HG02571 (cell line): ENCODE data around the gene SUPT3H.

Experiments used
- ATAC-seq: cut with Tn5 transposase; IDR thresholded peaks from one replicate; pipeline ENCODE4 v1.9.1; 2021; ENCODE audit warnings: mild to moderate bottlenecking, moderate library complexity; ENCODE audit not compliant: unreplicated experiment

SUPT3H gene

DNA sequence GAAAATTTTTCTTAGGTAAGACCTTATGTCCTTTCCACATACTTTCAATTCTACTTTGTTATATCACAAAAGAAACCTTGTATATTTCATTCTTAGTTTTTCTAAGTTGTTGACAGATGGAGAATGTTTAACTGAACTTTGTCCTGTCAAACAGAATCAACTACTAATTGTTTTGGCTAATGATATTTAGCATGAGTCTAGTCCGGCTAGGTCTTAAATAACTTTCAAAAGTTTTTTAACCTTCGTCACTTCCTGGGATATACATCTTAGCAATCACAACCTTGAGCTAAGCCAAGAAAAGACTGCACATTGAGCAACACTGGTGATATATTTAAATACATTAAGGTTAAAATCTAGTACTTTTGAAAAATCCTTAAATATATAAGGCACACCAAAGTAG, 112.5 kb downstream of the SUPT3H start:
- no peak for ATAC-seq

DNA sequence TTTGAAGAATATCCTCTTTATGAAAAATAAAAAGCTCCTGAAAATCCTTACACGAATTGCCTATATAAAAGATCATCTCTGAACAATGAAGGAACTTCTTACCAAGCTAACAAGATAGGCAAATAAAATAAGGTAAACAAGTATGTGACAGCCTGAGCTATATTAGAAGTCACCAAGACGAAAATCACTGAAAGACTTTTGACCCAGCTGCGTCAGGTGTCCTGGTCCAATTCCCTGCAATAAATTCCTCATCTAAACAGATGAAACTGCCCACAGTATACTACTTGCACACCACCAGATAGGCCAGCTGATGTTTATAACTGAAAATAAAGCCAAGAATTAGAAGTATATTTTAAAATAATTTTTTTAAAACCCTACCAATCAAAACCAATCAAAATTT, 117.0 kb downstream of the SUPT3H start:
- no peak for ATAC-seq

- no peak for ATAC-seq
Observed at GRCh38 chr6:45256697-45257695, 120.7 kb downstream of the SUPT3H start.

- no peak for ATAC-seq
Observed at GRCh38 chr6:45255434-45255833, 122.3 kb downstream of the SUPT3H start.

GRCh38 chr6:45254253-45254652, 123.5 kb downstream of the SUPT3H start:
- ATAC-seq: no peak

DNA sequence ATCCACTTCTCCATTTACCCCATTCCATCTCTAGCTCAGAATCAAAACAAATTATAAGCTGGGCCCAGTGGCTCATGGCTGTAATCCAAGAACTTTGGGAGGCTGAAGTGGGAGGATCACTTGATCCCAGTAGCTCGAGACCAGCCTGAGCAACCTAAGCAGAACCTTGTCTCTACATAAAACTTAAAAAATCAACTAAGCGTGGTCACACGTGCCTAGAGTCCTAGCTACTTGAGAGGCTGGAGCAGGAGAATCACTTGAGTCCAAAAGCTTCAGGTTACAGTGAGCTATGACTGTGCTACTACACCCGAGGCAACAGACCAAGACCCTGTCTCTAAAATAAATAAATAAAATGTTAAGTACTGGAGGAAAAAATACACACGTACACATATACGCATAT, 124.3 kb downstream of the SUPT3H start:
- ATAC-seq: no peak

DNA sequence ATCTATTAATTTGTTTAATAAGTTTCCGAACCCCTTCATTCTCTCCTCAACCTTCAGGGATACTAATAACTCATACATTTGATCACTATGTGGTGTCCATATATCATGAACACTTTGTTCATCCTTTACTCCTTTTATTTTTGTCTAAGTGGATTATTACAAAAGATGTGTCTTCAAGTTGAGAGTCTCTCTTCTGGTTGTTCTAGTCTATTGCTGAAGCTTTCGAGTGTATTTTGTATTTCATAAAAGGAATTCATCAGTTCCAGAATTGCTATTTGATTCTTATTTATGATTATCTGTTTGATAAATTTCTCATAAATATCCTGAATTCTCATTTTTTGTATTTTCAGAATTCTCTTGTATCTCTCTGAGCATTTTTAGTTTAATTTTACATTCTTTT, 146.1 kb downstream of the SUPT3H start:
- no peak for ATAC-seq

- no peak for ATAC-seq
Observed at GRCh38 chr6:45229416-45229815, 148.3 kb downstream of the SUPT3H start.

DNA sequence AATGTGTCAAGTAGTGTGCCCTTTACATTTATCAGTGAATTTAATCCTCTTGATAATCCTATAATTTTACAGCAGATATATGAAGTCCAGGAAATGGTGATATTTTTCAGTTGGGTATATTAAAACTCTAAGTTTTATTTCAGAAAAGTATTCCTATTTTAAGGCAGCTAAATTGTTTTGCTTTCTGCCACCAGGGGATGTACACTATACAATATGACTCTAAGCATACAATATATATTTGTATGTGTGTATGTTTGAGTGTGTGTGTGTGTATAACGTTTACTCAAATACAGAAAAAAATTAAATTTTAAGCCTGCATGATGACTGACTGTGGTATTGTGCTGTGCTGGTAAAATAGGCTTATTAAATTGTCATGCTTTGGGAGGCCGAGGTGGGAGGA, 151.7 kb downstream of the SUPT3H start:
- ATAC-seq: no peak

GRCh38 chr6:45222380-45222779, 155.4 kb downstream of the SUPT3H start:
- no peak for ATAC-seq

GRCh38 chr6:45215759-45216158, 162.0 kb downstream of the SUPT3H start:
- ATAC-seq: no peak

DNA sequence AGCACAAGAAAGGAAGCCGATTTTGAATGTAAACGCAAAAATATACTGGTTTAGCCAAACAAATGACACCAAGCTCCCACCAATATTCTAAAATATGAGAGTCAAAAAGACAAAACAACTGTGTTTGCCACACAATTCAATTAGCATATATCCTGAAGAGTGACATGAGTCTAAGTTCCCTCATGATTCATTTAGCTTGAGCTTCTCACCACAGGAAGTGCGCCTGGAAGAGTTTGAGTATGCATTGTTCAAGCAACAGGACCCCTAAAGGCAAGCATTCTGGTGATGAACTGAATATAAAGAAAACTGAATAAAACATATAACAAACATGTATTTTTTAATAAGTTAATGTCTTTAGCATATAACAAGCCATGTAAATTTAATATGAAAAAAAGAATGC, 164.8 kb downstream of the SUPT3H start:
- ATAC-seq: no peak

GRCh38 chr6:45209762-45210161, 168.0 kb downstream of the SUPT3H start:
- ATAC-seq: no peak

GRCh38 chr6:45206793-45207492, 170.8 kb downstream of the SUPT3H start:
- no peak for ATAC-seq

GRCh38 chr6:45201484-45201883, 176.2 kb downstream of the SUPT3H start:
- ATAC-seq: no peak

DNA sequence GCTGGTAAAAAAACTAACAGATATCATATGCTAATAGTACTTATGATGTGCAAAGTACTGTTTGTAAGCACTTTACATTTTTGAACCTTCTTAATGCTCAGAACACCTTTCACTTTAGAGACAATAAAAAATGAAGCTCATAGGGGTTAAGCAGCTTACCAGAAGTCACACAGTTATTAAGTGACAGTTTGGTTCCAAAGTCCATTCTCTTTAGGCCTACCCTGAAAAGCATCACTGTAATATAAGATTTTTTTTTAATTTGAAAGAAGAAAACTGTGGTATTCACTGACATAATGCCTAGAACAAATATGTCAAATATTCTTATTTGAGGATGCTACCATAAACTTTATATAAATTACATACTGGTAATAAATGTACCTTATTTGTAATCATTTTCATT, 177.2 kb downstream of the SUPT3H start:
- ATAC-seq: no peak

DNA sequence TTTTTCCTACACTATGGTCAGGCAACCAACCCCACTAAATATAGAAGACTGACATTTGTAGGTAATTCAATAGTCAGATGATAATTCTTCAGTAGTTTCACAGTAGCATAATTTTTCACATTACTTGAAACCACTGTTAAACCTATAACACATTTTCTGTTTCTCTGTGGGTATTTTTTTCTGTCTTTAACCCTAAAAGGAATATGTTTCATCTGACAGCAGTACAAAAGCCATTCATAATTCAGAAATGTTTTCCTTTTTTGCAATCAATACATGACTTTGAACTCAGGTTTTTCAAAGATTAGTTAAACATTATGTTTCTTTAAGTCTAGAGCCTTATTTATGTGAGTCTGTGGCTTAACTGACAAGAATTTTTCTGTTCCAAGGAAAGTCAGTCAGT, 178.2 kb downstream of the SUPT3H start:
- no peak for ATAC-seq

DNA sequence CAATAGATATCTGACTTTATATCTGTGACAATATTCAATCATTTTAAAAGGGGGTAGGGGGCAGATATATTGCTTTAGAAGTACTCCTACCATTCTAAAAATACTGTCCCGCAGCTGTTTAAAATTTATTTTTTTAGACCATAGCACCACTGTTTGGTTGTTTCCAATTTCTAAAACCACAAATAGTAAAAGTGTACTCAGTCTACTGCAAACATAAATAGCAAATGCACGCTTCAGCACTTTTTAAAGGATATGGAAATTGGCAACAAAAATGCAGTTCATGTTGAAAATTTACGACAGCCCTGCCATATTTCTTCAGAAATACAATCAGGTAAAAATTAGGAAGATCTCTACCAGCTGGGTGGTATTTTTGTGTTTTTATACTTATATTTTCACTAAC, 181.6 kb downstream of the SUPT3H start:
- ATAC-seq: no peak

- no peak for ATAC-seq
Observed at GRCh38 chr6:45195137-45195536, 182.6 kb downstream of the SUPT3H start.

DNA sequence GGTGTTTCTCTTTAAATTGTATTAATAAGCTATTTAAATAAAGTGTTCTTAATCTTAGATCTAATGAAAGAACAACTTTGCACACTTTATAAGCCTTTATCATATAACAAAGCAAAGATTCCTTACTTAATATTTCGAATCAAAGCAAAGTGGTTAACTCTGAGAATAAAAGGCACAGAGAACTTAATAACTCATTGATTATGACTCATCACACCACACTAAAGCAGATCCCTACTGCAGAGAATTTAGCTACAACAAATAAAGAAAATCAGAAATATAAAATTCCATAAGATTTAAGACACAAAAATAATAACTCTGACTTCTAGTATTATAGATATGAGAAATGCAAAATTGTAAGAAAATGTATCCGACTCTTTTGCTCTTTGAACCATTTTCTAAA, 185.2 kb downstream of the SUPT3H start:
- no peak for ATAC-seq

- ATAC-seq: no peak
Observed at GRCh38 chr6:45191414-45191813, 186.3 kb downstream of the SUPT3H start.

- ATAC-seq: no peak
Observed at GRCh38 chr6:45187836-45188235, 189.9 kb downstream of the SUPT3H start.
